Kidney epithelial cell (primary cell): ENCODE measurements around the gene FHOD3. TPM values are rescaled to one million over a fixed set of nuclear protein-coding genes. Genes with fewer than 3 reads are reported as not detected.

Source experiments
- DNase-seq: peaks from one replicate; pipeline ENCODE4 v3.0.0-alpha.2; 2010; ENCODE audit warnings: low read depth
- H3K27me3 ChIP-seq: 2 replicates; pipeline ENCODE4 v1.6.0; 2011; ENCODE audit warnings: low read length; ENCODE audit not compliant: control insufficient read depth, insufficient read depth
- H3K36me3 ChIP-seq: 2 replicates; pipeline ENCODE4 v1.5.1; 2011; ENCODE audit warnings: low read length; ENCODE audit not compliant: control insufficient read depth, insufficient read depth
- H3K4me3 ChIP-seq: 2 replicates; pipeline ENCODE4 v1.5.1; 2011; ENCODE audit warnings: low read depth, mild to moderate bottlenecking, control low read depth, low read length
- CTCF ChIP-seq: IDR thresholded peaks from 2 replicates; pipeline ENCODE4 v1.5.1; 2011; ENCODE audit warnings: mild to moderate bottlenecking, moderate library complexity, low read length, control low read depth, inconsistent platforms; ENCODE audit not compliant: insufficient read depth, poor library complexity, severe bottlenecking
- total RNA-seq: library from RNA; depleted of rRNA; stranded (reverse); fragments of >200 nt; gene quantifications from 2 replicates; pipeline ENCODE4 v1.2.3, GENCODE V29; 2015

Gene FHOD3
- total RNA-seq, 1 donor from 2014 or later, result 47.2 TPM

- DNase-seq, result no peak
- Histone ChIP-seq H3K4me3 (no peak overlapping the region), H3K27me3 (no peaks in the 10 kb centered on the region), H3K36me3 (peaks cover 1% of the 10 kb centered on the region)
- no peak for TF ChIP-seq CTCF
These were observed 196.0 kb downstream of the FHOD3 start for GRCh38 chr18:36493349-36494159.

GRCh38 chr18:36494160-36494437 lies 196.6 kb downstream of the FHOD3 start:
- H3K36me3 ChIP-seq, result peaks cover 1% of the 10 kb centered on the region
- no peak overlapping the region for H3K4me3 ChIP-seq
- TF ChIP-seq CTCF, result no peak
- no peaks in the 10 kb centered on the region for H3K27me3 ChIP-seq
- no peak for DNase-seq

DNA sequence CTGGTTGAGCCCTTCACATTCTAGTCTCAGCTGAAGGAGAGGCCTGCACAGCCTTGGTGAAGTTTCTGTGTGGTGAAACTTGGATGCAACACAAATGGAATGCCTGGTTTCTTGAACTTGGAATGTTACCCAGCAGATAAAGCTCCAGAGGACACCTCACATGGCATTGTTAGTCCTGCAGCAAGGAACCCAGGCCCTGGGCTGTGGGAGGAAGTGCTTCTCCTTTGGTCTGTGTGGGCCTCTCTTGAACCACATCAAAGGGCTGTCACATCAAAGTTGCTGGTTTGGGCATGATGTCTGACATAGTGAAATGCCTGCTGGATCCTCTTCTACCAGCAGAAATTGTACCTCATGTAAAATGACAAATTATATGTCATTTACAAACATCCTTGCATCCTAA lies 198.5 kb downstream of the FHOD3 start:
- no peak for DNase-seq
- peaks cover 1% of the 10 kb centered on the region for H3K36me3 ChIP-seq
- no peak overlapping the region for H3K4me3 ChIP-seq
- TF ChIP-seq CTCF, result no peak
- no peaks in the 10 kb centered on the region for H3K27me3 ChIP-seq

DNA sequence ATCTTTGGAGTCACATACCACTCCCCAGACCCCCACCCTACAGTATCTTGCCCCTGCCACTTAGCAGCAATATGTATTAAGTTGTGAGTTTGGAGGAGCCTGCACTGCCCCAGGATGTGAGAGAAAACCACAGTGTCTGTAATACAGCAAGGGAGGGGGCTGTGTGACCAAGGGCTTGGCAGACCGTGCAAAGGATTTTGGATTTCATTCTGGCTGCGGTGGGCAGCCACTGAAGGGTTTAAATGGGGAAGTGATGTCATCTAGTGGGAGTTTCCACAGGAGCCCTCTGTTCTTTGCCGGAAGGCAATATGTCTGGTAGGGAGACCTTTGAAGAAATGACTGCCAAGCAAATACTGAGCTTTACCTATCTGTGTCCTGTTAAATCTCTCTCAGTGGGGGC lies 202.4 kb downstream of the FHOD3 start:
- H3K4me3 ChIP-seq, result no peak overlapping the region
- peaks cover 1% of the 10 kb centered on the region for H3K36me3 ChIP-seq
- TF ChIP-seq CTCF, result no peak
- H3K27me3 ChIP-seq, result no peaks in the 10 kb centered on the region
- no peak for DNase-seq

- DNase-seq, result no peak
- Histone ChIP-seq H3K4me3 (no peak overlapping the region), H3K36me3 (no peaks in the 10 kb centered on the region), H3K27me3 (no peaks in the 10 kb centered on the region)
- TF ChIP-seq CTCF, result no peak
These were observed 203.6 kb downstream of the FHOD3 start for GRCh38 chr18:36501100-36501499.

DNA sequence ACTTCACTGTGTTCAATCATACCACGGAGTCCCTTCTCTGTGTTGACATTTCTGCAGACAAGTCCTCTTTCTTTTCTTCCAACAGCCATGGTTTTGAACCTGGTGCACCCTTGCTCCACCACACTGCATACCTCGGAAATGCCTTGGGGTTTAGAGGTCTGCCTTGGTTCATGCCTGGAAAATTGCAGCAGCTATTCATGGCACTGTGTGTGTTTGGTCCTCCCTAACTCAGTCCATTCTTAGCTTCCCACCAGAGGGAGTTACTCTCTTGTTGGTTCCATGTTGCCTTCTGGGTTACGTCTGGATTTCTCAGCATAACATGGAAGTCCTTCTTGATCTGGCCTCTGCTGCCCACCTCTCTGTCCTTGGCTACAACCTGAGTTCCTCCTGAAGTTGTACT lies 206.0 kb downstream of the FHOD3 start:
- H3K4me3 ChIP-seq, result no peak overlapping the region
- H3K27me3 ChIP-seq, result no peaks in the 10 kb centered on the region
- TF ChIP-seq CTCF, result no peak
- H3K36me3 ChIP-seq, result no peaks in the 10 kb centered on the region
- no peak for DNase-seq
